GM19438 (cell line): ENCODE data around the gene SSX2IP.

ENCODE experiments used
- ATAC-seq: cut with Tn5 transposase; IDR thresholded peaks from one replicate; pipeline ENCODE4 v1.9.1; 2021; ENCODE audit warnings: low read depth; ENCODE audit not compliant: unreplicated experiment

SSX2IP gene

GRCh38 chr1:84711869-84712268 is 21.6 kb upstream of the SSX2IP start:
- no peak for ATAC-seq

- ATAC-seq: no peak
Observed at GRCh38 chr1:84711121-84711520, 20.9 kb upstream of the SSX2IP start.

- ATAC-seq: no peak
Observed at GRCh38 chr1:84709131-84709530, 18.9 kb upstream of the SSX2IP start.

DNA sequence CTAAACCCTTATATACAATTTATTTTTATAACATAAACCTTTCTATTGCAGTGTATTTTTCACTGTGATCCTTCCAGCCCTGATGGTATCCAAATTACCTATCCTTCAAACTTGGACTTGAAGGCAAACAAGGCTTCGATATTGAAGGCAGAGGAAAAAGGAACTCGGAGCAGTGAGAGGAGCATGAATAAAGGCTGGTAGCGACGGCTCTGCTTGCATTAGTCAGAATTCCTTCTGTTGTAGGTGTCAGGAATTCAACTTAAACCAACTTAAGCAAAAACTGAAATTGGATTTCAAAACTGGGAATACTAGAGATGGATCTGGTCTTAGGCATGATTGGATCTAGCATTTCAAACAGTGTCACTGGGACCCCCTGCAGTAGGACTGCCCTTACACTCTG is 17.8 kb upstream of the SSX2IP start:
- no peak for ATAC-seq

DNA sequence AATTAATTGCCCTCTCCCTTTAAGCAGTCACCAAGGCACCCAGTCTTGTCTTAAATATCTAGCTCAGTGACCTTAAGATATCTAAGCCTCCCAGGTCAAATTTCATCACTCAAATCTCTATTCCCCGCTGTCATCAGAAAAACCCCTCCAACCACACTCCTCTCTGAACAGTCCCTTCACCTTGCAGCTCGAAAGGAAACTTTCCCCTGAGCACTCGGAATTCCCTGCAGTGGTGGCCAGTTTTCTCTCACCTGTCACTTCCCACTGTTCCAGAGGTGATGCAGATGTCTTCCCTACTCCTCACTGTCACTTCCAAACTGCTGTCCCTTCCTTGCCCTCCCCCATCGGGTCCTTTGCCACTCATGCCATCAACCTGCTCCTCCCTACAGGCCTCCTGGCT is 15.3 kb upstream of the SSX2IP start:
- no peak for ATAC-seq

- no peak for ATAC-seq
Observed at GRCh38 chr1:84704872-84705417, 14.7 kb upstream of the SSX2IP start.

DNA sequence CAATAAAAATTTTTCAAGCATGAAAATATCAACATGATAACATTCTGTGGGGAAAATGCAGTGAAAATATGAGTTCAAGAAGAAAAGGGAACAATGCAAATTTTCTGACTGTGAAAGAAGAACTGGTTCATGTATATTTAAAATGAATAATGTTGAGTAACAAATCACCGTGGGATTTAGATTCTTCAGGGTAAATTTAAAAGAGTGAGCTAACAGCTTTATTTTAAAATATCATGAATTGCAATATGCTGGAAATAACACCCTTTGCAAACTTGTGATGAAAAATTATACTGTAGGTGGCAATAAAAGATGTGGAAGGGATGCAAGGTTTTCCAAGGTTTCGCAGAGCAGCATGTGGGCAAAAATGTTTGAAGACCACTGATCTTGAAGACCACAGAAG is 13.2 kb upstream of the SSX2IP start:
- ATAC-seq: no peak

DNA sequence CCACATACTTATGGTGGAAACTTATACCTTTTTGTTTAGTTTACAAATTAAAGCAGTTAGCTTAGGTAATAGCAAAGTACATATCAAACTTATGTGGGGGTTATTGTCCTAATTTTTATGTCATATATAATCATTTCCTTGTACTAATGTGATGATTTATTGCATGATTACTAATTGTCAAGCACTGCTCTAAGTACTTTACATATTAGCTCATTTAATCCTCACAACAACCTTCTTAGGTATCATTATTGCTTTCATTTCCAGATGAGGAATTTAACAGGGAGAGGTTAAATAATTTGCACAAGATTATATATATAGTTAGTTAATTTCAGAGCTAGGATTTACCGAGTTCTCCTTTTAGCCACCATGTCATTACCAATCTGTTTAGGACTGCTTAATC is 11.9 kb upstream of the SSX2IP start:
- no peak for ATAC-seq

DNA sequence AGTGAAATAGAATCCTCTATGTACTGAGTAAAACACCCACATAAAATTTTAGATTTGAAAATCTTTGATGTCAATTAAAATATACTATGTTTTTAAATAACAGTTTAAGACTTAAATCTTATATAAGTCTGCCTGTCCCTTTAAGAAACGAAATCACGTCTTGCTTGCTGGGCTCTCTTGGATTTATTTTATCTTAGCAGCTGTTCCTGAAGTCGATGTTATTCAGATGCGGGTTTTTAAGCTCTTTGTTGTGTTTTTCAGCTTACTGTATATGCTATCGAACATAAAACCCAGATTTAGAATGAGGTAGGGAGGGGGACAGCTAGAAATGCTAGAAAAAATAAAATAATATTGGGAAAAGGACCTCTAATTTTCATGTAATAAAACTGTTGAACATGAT is 11.1 kb upstream of the SSX2IP start:
- no peak for ATAC-seq

DNA sequence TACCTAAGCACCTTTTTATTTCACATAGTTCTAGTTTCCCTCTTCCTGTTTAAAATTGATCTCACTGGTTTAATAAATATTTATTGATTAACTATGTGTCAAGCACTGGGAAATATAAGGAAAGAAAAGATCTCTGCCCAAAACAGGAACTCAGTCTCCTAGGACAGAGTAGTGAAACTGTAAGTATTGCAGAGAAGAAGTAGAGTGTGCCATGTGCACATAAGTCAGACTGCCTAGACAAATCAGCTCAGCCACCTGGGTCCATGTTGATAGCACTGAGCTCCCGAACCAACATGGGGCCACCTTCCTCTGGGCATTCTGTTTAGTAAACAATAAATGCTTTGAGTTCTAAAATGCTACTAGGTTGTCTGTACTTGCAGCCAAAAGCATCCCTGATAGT is 9.8 kb upstream of the SSX2IP start:
- no peak for ATAC-seq

- ATAC-seq: no peak
Observed at GRCh38 chr1:84698151-84699110, 8.2 kb upstream of the SSX2IP start.

GRCh38 chr1:84693785-84694184 is 3.5 kb upstream of the SSX2IP start:
- ATAC-seq: no peak

DNA sequence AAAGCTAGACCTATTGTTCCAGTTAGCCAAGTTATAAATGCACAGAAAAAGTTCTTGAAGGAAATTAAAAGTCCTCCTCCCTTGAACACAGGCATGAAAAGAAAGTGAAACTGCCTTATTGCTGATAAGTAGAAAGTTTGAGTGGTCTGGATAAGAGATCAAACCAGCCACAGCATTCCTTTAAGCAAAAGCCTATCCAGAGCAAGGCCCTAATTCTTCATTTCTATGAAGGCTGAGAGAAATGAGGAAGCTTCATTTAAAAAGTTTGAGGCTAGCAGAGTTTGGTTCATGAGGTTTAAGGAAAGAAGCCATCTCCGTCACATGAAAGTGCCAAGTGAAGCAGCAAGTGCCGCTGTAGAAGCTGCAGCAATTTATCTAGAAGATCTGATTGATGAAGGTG is 2.7 kb upstream of the SSX2IP start:
- no peak for ATAC-seq

DNA sequence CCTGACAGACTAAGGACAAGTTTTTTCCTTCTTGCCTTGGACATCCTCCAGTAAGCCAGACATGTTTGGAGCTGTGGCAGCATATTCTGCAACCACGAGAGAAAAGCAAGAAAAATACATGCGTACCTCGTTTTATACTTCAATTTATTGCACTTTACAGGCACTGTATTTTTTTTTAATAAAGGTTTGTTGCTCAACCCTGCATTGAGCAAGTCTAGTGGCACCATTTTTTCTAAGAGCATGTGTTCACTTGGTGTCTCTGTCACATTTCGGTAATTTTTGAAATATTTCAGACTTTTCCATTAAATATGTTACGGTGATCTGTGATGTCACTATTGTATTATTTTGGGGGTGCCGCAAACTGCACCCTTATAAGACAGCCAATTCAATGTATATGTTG is 2.1 kb upstream of the SSX2IP start:
- ATAC-seq: no peak

DNA sequence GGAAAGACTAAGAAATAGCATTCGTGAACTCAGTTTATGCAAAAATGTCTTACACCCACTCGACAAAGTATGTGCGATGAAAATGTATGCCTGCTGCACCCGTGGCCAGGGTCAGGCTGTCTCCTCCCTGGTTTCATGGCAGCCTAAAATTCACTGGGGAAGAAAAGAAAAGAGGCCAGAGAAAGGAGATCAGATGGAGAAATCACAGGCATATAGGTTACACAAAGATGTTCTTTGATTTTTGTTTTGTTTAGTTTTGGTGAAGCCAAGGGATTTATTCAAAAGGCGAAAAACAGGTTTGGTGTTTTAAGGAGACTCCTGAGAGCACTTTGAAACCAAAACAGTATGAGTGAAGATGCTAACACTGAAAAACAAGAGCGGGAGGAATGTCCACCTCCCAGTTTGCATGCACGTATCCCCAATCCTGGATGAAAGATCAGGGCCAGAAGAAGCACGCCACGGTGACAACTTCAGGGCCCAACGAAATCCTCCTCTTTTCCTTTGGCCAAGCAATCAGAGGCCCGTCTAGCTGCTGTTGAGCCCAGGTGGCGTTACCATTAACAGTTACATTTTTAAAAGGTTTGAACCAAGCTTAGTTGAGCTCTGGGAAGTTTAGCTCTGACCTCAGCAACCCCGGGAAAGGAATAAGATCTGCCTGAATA is 992 bp upstream of the SSX2IP start:
- ATAC-seq: no peak

DNA sequence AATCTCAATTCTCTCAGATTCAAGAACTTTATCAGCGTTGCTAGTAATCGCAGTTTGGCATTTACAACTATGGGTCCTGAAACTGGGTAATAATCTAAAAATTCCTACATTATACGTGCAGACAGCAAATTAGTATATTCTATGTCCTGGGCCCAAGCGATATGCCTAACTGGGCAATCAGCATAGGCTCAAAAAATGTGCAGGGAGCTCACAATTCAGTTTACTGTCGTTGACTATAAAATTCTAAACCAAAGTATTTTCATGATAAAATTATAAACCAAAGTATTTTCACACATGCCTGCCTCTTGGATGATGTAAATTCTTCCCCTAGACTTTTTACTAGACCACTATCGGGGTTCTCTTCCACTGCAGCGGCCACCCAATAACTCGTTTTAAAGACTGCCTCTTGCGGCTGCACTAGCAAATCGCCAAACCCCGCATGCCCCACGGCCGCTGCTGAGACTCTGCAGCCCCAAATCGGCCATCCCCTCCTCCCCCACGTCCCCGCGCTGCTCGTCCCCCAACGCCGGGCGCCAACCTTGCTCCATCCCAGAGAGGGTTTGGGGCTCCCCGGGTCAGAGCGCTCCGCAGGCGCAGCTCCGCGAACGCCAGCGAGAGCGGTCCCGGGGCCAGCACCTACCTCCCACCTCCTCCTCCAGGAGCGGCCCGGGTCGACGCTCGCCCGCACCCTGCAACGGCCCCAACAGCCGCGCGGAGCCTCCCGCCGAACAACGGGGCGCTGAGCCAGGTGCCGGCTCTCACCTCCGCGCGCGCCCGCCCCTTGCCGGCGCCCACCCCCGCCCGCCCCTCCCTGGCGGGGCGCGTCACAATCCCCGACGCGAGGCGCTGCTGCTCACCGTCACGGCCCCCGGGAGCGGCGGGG is 506 bp downstream of the SSX2IP start:
- peak; percentile 52 for ATAC-seq

DNA sequence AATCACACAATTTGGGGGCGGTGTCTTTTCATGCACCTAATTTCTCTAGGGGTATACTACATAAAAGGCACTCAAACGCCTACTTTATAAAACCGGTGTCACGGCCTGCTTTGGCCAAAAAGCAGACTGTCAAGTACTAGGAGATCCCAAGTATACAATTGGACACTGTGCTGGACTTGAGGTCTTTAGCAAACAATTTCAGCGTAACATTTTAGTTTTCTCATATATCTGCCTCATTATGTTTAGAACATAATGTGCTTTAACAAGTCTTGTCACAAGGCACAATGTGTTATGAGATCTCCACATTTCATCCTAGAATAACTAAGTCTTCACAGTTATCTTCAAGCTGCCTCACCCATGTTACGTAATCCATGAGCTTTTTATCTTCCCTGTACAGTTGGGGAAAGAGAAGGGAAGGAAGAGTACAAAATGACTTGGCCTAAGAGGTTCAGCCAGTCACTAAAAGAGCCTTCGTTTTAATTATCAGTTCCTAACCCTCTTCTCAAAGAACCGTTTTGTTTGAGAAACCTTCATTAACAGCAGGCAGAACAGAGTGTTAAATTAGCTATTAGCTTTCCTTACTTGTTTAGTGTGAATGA is 1.7 kb downstream of the SSX2IP start:
- no peak for ATAC-seq

DNA sequence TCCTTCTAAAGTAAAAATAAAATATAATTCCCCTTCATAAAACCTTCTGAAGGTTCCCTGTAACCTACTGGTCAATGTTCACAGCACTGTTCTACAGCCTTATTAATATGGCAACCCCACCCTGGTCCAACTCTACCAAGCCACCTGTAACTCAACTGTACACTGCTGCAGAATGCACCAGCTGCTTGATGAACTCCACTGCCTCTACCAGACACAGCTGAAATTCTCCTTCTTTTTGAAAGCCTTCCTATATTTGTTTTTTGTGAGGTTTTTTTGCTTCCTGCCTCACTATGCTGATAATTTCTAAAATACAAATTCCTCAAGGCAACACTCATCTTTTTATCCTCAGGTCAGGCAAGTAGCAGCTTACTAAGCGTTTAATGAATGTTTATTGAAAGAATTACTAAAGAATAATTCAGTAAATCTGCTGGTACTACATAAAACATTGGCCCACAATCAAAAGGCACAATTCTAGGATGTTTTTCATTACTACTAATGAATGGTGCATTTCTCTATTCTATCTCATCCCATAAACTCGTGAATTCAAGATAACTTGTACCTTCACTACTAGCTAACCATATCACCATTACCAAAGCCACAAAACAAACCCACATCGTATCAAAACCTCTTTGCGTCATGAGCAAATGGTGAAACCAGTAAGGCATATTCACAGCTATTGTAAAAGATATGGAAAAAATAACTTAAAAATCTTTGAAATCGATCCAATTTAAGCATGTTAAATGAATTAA is 2.4 kb downstream of the SSX2IP start:
- no peak for ATAC-seq

GRCh38 chr1:84686223-84686622 is 4.0 kb downstream of the SSX2IP start:
- no peak for ATAC-seq

- no peak for ATAC-seq
Observed at GRCh38 chr1:84683508-84683907, 6.8 kb downstream of the SSX2IP start.
